HG03558 (cell line): Measurements from ENCODE around the gene ABCA9.
"Not testable (repeated sequence)": the region's sequence is repeated elsewhere in the genome, so short reads cannot be mapped to it uniquely, and the experiment has no call there.

Experiments used
- ATAC-seq: cut with Tn5 transposase; IDR thresholded peaks from one replicate; pipeline ENCODE4 v1.9.1; 2021; ENCODE audit warnings: moderate number of reproducible peaks; ENCODE audit not compliant: unreplicated experiment; ENCODE audit errors: extremely low read depth

The ABCA9 gene

DNA sequence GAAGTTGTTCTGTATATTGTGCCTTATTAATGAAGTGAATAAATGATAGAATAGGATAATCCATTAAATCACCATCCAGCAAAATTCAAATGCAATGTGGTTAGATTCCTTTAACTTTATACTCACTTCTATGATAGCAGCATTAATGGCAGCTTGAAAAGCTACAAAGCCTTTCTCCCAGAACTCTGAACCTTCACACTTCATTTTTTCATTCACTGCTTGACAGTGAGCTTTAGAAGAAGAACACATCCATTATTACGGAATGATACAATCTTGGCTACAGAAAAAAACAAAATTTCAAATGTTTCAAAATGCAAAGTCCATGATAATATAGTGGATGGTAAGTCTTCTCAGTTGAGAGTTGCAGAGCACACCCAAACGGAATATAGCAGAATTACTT lies 16.4 kb downstream of the ABCA9 start:
- ATAC-seq, result no peak

GRCh38 chr17:69043098-69043734 lies 17.5 kb downstream of the ABCA9 start:
- ATAC-seq, result no peak

GRCh38 chr17:69042308-69042707 lies 18.4 kb downstream of the ABCA9 start:
- ATAC-seq, result no peak

DNA sequence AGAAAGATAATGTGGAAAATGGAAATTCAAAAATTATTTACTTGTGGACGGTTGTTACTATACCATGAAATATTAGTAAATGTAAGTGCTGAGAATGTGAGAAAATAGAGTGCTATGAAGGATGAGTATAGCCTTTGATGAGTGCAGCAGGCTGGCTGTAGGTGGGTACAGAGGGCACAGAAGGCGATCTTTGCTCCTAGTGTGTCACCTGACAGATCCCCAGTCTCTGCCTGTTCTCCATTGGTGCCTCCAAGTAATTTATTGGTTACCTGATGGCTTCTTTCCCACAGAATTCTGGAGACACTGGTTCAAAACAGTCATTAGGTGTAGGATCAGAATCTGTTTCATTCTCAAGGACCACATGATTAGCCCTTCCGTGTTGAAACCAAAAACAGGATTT lies 28.9 kb downstream of the ABCA9 start:
- no peak for ATAC-seq

DNA sequence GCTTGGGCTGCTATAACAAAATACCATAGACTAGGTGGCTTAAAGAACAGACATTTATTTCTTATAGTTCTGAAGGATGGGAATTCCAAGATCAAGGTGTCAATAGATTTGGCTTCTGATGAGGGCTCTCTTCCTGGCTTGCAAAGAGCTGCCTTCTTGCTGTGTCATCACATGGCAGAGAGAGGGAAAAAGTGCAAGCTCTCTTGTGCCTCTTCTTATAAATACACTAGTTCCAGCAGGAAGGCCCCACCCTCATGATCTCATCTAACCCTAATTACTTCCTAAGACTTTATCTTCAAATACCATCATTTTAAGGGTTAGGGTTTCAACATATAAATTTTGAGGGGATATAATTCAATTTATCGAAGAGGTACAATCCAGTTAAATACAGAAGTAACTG lies 30.6 kb downstream of the ABCA9 start:
- no peak for ATAC-seq

DNA sequence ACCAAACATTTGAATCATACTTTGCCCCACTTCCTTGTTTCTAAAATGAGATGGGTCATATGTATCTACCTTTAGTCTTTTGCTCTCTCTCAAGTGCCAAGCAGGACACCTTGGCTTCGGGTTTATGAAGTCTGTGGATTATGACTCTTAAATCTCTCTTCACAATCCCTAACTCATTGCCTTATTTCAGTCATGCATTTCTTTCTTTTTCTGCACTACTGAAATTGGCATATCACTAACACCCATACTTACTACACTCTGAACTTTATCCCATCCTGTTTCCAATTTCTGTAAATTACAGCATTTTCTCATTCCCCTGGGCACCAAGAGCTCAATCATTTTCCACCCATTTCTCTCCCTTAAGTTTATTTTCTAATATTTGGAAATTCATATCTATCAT lies 42.0 kb downstream of the ABCA9 start:
- ATAC-seq, result no peak

DNA sequence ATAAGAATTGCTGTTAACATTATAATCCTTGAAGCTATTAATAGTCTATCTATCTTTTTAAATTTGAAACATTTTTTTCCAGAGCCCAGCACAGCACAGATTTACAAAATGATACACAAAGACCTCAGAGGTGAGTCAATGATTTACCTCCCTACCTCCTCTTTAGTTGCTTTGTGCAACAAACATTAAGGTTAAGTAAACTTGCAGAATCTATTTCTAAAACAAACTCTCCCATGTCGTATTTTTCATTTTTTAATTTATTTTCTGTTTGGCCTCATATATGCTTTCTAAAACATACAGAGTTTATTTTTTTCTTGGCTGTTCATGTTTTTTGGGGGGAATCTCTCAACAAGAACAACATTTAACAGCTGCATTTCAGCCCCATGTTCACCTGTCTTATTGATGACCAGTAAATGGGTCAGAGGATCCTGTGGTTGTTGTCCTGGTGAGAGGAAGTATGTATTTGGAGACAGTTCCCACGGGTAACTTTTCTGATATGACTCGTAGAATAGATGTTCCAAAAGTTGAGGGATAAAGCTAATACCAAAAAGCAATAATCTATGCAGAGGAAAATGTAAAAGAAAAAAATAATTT lies 42.6 kb downstream of the ABCA9 start:
- ATAC-seq, result no peak

DNA sequence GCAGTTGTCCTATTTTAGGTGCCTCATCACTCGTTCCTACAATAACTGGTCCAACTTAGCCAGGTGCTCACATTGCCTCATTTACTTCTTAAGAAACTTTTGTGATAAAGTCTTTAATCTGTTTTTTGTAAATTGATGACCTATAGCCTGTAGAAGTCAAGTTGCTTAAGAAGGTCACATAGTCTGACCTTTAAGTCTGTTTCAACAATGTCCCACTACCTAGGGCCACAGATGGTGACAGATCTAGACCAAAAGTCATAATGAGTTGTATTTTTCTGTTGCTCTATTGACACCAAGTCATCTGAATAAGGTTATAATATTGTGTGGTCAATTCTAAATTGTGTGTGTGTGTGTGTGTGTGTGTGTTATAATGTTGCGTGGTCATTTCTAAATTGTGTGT lies 45.1 kb downstream of the ABCA9 start:
- no peak for ATAC-seq

- ATAC-seq, result no peak
Observed at GRCh38 chr17:69012895-69013805, 47.6 kb downstream of the ABCA9 start.

- ATAC-seq, result no peak
Observed at GRCh38 chr17:69009930-69010329, 50.8 kb downstream of the ABCA9 start.

DNA sequence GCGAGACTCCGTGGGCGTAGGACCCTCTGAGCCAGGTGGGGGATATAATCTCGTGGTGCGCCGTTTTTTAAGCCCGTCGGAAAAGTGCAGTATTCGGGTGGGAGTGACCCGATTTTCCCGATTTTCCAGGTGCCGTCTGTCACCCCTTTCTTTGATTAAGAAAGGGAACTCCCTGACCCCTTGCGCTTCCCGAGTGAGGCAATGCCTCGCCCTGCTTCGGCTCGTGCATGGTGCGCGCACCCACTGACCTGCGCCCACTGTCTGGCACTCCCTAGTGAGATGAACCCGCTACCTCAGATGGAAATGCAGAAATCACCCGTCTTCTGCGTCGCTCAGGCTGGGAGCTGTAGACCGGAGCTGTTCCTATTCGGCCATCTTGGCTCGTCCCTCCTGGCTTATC lies 56.0 kb downstream of the ABCA9 start:
- not testable (repeated sequence) for ATAC-seq

DNA sequence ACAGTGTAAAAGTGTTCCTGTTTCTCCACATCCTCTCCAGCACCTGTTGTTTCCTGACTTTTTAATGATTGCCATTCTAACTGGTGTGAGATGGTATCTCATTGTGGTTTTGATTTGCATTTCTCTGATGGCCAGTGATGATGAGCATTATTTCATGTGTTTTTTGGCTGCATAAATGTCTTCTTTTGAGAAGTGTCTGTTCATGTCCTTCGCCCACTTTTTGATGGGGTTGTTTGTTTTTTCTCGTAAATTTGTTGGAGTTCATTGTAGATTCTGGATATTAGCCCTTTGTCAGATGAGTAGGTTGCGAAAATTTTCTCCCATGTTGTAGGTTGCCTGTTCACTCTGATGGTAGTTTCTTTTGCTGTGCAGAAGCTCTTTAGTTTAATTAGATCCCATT lies 61.0 kb downstream of the ABCA9 start:
- ATAC-seq, result not testable (repeated sequence)

DNA sequence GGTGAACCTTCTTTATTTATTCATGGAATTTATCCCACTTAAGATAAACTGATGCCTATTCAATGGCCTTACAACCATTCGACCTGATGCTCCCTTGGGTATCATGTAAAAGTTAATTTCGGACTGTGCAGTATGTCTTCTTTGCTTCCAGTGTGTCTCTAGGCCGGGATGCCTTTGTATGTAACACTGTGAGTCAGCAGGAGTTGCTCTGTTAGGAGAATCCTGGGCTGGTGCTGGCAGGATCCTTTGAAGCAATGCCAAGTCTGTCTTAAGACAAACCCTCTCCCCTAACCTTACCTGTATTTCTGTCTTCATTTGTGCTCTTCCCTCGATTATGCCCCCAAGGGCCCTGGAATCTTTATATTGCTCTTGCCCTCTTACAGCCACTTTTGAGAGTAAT lies 67.6 kb downstream of the ABCA9 start:
- ATAC-seq, result no peak

GRCh38 chr17:68987966-68988365 lies 72.8 kb downstream of the ABCA9 start:
- ATAC-seq, result no peak

- no peak for ATAC-seq
Observed at GRCh38 chr17:68981288-68981687, 79.4 kb downstream of the ABCA9 start.

GRCh38 chr17:68973098-68973846 lies 87.5 kb downstream of the ABCA9 start:
- ATAC-seq, result no peak

GRCh38 chr17:68972119-68972704 lies 88.5 kb downstream of the ABCA9 start:
- ATAC-seq, result no peak

DNA sequence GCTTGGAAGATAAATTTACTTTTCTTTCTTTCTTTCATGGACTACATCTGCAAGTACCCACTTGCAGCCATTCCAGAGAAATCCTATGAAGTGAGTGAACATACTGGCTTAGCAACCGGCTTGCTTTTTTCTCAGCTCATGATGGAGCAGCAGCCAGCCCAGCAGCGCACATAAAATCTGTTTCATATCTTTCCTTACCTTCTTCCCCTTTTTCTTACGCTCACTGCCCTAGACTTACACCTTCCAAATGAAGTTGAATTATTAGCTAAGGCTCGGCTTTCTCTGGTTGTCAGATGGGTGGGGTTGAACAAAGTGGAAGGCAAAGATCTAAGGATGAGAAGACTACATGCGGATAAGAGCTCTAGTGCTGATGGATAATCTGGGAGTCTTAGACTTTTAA lies 91.6 kb downstream of the ABCA9 start:
- no peak for ATAC-seq

DNA sequence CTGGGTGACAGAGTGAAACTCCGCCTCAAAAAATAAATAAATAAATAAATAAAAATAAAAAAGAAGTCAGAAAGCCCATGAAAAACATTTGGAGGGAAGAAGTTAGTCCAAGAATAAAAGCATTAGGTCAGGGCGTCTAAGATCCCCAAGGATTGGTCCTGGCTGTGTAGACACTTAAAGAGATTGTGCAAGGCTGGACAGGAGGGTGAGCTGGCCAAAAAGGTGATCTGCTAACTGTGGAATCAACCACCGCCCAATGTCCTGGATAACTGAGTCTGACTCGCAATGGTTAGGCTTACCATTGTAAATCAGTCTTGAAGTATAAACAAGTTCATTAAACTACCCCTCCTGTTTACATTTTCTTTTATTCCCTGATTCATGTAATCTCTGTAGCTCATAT lies 96.8 kb downstream of the ABCA9 start:
- no peak for ATAC-seq

DNA sequence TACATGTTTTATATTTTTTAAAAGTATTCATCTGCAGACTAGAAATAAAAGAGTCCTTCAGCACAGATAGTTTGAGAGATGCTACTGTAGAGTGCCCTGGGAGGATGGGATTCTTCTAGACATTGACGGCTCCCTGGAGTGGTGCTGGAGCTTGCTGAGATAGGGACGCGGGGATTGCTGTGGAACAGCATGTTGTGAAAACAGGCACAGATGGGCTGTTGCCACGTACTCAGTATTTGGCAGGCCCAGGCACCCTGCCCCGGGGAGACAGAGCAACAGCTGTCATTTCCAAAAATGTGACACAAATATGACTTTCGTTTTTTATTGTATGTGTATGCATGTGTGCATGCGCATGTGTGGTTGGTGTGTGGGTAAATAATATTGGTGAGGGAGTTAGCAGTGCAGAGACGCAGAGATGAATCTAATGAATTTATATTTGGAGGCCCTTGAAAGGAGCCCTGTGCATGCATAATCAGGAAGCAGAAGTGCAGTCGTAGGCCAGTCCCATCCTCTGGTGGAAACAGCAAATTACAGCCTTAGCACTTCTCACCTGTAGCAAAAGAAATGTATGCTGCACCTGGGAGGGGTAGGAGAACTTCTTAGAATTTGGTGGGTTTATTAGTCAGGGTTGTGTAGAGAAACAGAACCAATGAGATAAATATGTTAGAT lies 99.4 kb downstream of the ABCA9 start:
- no peak for ATAC-seq
